ENCODE results near the gene GUCY2D.

Gene GUCY2D

GRCh38 chr17:8048736-8049135 is 46.3 kb downstream of the GUCY2D start:
- DNase-seq (ENCODE audit: low read depth), result no peak
- H3K4me3 ChIP-seq (ENCODE audit: control insufficient read depth, low read depth, low read length), result no peak overlapping the region
- TF ChIP-seq, protein P1, sequence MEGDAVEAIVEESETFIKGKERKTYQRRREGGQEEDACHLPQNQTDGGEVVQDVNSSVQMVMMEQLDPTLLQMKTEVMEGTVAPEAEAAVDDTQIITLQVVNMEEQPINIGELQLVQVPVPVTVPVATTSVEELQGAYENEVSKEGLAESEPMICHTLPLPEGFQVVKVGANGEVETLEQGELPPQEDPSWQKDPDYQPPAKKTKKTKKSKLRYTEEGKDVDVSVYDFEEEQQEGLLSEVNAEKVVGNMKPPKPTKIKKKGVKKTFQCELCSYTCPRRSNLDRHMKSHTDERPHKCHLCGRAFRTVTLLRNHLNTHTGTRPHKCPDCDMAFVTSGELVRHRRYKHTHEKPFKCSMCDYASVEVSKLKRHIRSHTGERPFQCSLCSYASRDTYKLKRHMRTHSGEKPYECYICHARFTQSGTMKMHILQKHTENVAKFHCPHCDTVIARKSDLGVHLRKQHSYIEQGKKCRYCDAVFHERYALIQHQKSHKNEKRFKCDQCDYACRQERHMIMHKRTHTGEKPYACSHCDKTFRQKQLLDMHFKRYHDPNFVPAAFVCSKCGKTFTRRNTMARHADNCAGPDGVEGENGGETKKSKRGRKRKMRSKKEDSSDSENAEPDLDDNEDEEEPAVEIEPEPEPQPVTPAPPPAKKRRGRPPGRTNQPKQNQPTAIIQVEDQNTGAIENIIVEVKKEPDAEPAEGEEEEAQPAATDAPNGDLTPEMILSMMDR (conservative IDR thresholded peaks at IDR 0.05; ENCODE audit: control insufficient read depth, insufficient read depth, low read depth, low read length), result no peak

- H3K4me3 ChIP-seq (ENCODE audit: control insufficient read depth, low read depth, low read length), result no peak overlapping the region
- no peak for DNase-seq (ENCODE audit: low read depth)
- TF ChIP-seq, protein P1 (conservative IDR thresholded peaks at IDR 0.05; ENCODE audit: control insufficient read depth, insufficient read depth, low read depth, low read length), result no peak
Observed at GRCh38 chr17:8051831-8052230, 49.4 kb downstream of the GUCY2D start.

DNA sequence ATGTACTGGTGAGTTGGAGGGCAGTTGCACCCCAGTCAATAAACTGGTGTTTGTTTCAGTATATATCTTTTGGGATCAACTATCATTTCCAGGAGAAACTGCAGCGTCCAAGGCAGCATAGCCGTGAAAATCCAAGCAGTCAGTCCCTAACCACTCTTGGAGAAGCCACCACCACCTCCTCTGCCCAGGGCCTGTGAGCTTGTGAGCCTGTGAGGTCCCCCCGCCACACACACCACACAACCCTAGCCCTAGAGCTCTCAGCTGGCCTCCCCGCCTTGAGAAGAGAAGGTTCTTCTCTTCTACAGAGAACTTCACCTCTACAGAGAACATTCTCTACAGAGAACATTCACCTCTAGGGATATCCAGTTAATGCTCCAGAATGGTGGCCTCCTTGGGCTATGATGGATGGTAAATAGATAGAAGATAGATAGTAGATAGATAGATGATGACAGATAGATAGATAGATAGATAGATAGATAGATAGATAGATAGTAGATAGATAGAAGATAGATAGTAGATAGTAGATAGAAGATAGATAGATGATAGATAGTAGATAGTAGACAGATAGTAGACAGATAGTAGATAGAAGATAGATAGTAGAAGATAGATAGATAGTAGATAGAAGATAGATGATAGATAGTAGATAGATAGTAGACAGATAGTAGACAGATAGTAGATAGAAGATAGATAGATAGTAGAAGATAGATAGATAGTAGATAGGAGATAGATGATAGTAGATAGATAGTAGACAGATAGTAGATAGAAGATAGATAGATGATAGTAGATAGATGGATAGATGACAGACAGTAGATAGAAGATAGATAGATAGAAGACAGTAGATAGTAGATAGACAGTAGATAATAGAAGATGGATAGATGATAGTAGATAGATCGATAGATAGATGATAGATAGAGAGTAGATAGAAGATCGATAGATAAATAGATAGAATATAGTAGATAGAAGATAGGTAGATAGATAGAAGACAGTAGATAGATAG is 50.1 kb downstream of the GUCY2D start:
- H3K4me3 ChIP-seq (ENCODE audit: control insufficient read depth, low read depth, low read length), result no peak overlapping the region
- no peak for DNase-seq (ENCODE audit: low read depth)
- TF ChIP-seq, protein P1 (conservative IDR thresholded peaks at IDR 0.05; ENCODE audit: control insufficient read depth, insufficient read depth, low read depth, low read length), result no peak

DNA sequence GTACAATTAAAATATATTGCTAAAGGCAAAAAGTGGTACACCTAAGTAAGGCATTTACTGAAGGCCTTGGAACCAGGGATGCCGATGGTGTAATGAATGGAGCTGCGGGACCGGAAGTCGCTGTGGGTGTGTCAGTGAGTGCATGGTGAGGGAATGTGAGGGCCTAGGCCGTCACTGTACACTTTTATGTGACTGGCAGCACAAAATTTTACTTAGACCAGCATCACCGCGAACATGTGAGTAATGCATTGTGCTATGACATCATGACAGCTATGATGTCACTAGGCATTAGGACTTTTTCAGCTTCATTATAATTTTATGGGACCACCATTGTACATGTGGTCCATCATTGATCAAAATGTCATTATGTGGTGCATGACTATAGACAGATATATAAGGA is 51.2 kb downstream of the GUCY2D start:
- TF ChIP-seq, protein P1 (conservative IDR thresholded peaks at IDR 0.05; ENCODE audit: control insufficient read depth, insufficient read depth, low read depth, low read length), result no peak
- DNase-seq (ENCODE audit: low read depth), result no peak

DNA sequence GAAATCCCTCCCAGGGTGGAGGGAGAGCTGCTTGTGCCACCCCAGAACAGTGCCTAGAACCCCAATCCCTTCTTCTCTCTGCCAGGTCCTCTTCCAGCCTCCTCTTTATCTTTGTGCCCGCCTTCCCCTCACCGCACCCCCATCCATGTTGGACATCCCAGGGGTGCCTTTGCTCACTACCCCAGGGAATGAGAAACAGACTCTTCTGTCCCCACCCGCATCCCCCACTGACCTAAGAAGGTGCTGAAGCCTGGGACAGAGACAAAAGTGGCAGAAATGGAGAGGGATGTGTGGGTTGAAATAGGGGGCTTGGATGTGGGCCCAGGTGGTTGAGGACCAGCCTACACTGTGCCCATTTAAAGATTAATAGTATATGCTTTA is 53.4 kb downstream of the GUCY2D start:
- H3K4me3 ChIP-seq (ENCODE audit: control insufficient read depth, low read depth, low read length), result no peak overlapping the region
- TF ChIP-seq, protein P1 (conservative IDR thresholded peaks at IDR 0.05; ENCODE audit: control insufficient read depth, insufficient read depth, low read depth, low read length), result no peak
- DNase-seq (ENCODE audit: low read depth), result no peak

More for the DNA sequence above, 51.2 kb downstream of the GUCY2D start:
- no peak overlapping the region for H3K4me3 ChIP-seq (ENCODE audit: control insufficient read depth, low read depth, low read length)

DNA sequence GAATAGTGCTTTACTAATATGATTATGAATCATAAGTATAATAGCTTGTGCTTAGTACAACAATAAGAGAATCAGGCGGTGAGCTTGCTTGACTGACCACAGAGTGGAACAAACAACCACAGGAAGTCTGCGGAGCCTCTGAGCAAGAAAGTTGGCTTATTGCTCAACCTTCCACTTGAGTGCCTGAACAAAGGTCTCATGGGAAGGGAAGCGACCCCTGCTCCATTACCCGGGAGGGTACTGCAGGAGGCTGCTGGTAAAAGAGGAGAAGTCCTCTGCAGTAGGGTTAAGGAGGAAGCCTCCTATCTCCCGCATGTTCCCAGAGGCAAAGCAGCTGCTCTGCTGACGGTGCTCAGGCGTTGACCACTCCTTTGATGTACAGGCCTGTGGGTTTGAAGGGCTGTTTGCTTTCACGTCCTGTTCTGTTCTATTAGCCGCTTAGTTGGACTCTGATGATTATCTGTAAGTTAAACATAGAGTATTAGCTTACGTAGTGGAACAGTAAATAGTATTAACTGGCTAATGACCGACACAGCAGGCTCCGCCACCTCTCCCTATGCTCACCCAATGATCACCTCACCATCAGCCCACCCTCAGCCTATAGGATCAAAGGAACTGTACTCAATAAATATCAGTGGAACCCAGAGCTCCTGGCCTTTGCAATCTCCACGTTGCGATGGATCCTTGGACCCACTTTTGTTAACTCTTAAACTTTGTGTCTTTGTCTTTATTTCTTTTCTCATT is 54.0 kb downstream of the GUCY2D start:
- TF ChIP-seq, protein P1 (conservative IDR thresholded peaks at IDR 0.05; ENCODE audit: control insufficient read depth, insufficient read depth, low read depth, low read length), result no peak
- DNase-seq (ENCODE audit: low read depth), result peak; percentile 87
- no peak overlapping the region for H3K4me3 ChIP-seq (ENCODE audit: control insufficient read depth, low read depth, low read length)
